Gastrocnemius medialis (tissue), 4 donors: ENCODE results near the gene TAF6. TPM values are rescaled to one million over a fixed set of nuclear protein-coding genes. Genes with fewer than 3 reads are reported as not detected.

Experiments
- ATAC-seq, 2 donors: fragments of 150-250 bp; one replicate each; pipeline ENCODE4 v1.9.1; 2016
- DNase-seq, 2 donors: peaks; one replicate each; pipeline ENCODE4 v3.0.0-alpha.2; 2019
- H3K27ac ChIP-seq, 4 donors: fragments of 200-600 bp; sonication (generic); 1 replicate in 1 of 4; 2 replicates in 3 of 4; pipeline ENCODE4 v1.5.1; 2016 to 2018; ENCODE audit warnings: mild to moderate bottlenecking in 2 of 4, moderate library complexity in 1 of 4
- H3K27me3 ChIP-seq, 3 donors: fragments of 200-600 bp; sonication (generic) in 2 of 3; 1 replicate in 1 of 3; 2 replicates in 2 of 3; pipeline versions ENCODE4 v1.5.1 to v1.6.0; 2016 to 2019; ENCODE audit warnings: mild to moderate bottlenecking in 1 of 3, moderate library complexity in 1 of 3
- H3K36me3 ChIP-seq, 2 donors: fragments of 200-600 bp; sonication (generic) in 1 of 2; one replicate each; pipeline ENCODE4 v1.5.1; 2017 to 2018
- H3K4me1 ChIP-seq, 2 donors: fragments of 200-600 bp; sonication (generic) in 1 of 2; one replicate each; pipeline ENCODE4 v1.5.1; 2016 to 2017; ENCODE audit warnings: mild to moderate bottlenecking in 2 of 2
- H3K4me3 ChIP-seq, 4 donors: fragments of 200-600 bp; sonication (generic) in 3 of 4; 1 replicate in 1 of 4; 2 replicates in 3 of 4; pipeline ENCODE4 v1.5.1; 2016 to 2019; ENCODE audit warnings: mild to moderate bottlenecking in 2 of 4
- H3K9me3 ChIP-seq, 3 donors: fragments of 200-600 bp; sonication (generic) in 2 of 3; 1 replicate in 1 of 3; 2 replicates in 2 of 3; pipeline ENCODE4 v1.5.1; 2016 to 2019
- POLR2A ChIP-seq, 2 donors: fragments of 450-650 bp; IDR thresholded peaks; one replicate each; pipeline ENCODE4 v1.6.1; 2017; ENCODE audit warnings: antibody characterized with exemption in 2 of 2, mild to moderate bottlenecking in 2 of 2, moderate library complexity in 2 of 2
- in situ Hi-C, 4 donors: fragments of 200-750 bp; cut with MboI; loops; one replicate each; pipeline versions ENCODE4 v1.15.0 to v1.8.0; 2017; ENCODE audit warnings: low sequenced_read_pairs in 4 of 4
- intact Hi-C: fragments of 100-400 bp; cut with DNase I; formaldehyde crosslinking; loops from one replicate; pipeline ENCODE4 v1.15.1; 2023; ENCODE audit warnings: low total_unique reads
- total RNA-seq, 4 donors: library from RNA; depleted of rRNA; stranded (reverse); fragments of >200 nt; gene quantifications; one replicate each; pipeline versions ENCODE4 v1.1.0 to v1.2.3, GENCODE V29; 2016
- TF ChIP-seq, protein P1 (sequence below), 5 experiments: fragments of 450-650 bp in 3 of 5; fragments of 200-600 bp in 2 of 5; sonication (generic) in 2 of 5; IDR thresholded peaks in 4 of 5; conservative IDR thresholded peaks in 1 of 5; 1 replicate in 4 of 5; 2 replicates in 1 of 5; pipeline ENCODE4 v1.5.1; 2016 to 2019; ENCODE audit warnings: antibody characterized with exemption in 5 of 5, mild to moderate bottlenecking in 3 of 5, moderate library complexity in 3 of 5

Gene TAF6
- total RNA-seq, 4 donors from 2014 or later, result 38.6 to 71.7 (median 56.6) TPM

DNA sequence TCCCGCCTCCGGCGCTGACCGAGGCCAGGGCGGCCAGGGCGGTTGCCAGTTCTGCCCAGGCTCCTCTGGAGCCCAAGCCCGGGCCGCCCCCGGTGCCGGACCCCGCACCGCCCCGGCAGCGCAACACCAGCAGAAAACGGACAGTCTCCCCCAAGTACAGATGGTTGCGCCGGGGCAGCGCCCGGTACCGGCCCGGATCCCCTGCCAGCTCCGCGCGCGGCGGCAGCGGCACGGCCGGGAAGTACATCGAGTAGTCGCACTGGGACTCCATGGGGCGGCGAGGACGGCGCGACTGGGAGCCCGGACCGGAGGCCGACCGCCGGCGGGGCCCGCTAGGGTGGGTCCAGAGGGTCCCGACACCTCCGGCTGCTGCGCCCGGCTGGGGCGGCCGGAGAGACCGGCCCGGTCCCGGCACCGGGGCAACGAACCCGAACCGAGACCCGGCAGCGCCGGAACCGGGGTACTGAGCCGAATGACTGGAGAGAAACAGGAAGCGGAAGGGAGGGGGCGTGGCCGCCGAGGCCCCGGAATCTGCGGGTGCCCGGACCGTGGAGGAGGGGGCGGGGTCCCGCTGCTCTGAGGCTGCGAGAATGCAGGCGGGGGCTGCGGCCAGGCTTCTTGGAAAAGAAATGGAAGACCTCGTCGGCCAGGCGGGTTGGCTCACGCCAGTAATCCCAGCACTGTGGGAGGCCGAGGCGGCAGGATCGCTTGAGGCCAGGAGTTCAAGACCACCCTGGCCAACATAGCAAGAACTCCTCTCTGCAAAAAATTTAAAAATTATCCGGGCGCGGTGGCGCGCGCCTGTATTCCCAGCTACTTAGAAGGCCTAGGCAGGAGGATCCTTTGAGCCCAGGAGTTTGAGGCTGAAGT lies 39.3 kb upstream of the TAF6 start, which contains the start of gene TRAPPC14:
TRAPPC14 (minus strand) TSS at position 495 of the 870 bp plus-strand sequence; CDS start at position 271, 224 bp downstream.
- no peaks in the 10 kb centered on the region for H3K9me3 ChIP-seq
- intact Hi-C loops, result no loop called here

DNA sequence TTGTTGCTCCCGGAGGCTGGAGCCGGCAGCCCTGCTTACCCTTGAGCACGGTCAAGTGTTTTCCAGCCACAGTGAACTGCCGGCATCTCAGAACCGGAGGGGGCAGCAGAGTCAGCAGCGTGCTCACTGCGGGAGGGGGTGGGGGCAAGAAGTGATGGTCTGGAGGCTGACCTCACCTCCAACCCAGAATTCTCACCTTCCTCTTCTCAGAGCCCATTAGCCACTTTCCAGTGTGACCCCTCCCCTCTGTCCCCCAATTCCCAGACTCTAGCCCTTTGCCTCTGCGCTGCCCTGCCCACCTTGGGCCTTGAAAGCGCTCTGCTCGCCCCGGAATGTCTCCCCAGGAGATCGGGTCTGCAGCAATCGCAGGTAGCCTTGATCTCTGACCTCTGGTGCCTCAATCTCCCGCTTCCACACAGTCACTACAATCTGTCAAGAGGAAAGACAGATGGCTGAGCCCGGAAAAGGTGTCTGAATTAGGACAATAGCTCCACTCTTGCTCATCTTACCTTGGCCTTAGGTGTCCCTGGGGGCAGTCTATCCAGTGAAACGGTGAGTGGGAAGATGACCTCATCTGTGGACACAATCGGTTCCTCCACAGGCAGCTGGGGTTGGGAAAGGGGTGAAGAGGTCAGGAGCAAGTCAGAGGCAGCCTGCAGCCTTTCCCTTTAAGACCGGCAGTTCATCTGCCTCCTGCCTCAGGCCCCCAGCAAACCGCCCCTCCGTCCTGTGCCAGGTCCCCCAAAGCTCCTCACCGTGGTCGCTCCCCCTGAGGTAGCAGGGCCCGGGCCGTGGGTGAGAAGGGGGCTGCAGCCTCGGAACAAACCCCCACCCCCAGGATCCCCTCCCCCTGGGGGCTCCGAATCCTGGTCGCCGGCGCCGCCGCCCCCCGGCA lies 38.4 kb upstream of the TAF6 start:
- DNase-seq (peak in 1 of 2 donors; percentile 37), ATAC-seq (peak; percentile 28 to 57)
- peak overlapping the region; percentile 60 to 86 (median 72) for H3K27ac ChIP-seq
- peak overlapping the region; percentile 67 to 90 (median 70) for H3K4me3 ChIP-seq
- no peaks in the 10 kb centered on the region for H3K9me3 ChIP-seq
- in situ Hi-C loops (loop anchor here in 1 of 4 donors (25.0 kb wide), 1 partner anchor 180 kb away; no protein-coding TSS in a partner anchor), intact Hi-C loops (no loop called here)
- peaks cover 0 to 38% of the 10 kb centered on the region in 2 donors for H3K36me3 ChIP-seq
- no peaks in the 10 kb centered on the region for H3K27me3 ChIP-seq
- peaks cover 6 to 17% of the 10 kb centered on the region in 2 donors for H3K4me1 ChIP-seq
- TF ChIP-seq, protein P1, sequence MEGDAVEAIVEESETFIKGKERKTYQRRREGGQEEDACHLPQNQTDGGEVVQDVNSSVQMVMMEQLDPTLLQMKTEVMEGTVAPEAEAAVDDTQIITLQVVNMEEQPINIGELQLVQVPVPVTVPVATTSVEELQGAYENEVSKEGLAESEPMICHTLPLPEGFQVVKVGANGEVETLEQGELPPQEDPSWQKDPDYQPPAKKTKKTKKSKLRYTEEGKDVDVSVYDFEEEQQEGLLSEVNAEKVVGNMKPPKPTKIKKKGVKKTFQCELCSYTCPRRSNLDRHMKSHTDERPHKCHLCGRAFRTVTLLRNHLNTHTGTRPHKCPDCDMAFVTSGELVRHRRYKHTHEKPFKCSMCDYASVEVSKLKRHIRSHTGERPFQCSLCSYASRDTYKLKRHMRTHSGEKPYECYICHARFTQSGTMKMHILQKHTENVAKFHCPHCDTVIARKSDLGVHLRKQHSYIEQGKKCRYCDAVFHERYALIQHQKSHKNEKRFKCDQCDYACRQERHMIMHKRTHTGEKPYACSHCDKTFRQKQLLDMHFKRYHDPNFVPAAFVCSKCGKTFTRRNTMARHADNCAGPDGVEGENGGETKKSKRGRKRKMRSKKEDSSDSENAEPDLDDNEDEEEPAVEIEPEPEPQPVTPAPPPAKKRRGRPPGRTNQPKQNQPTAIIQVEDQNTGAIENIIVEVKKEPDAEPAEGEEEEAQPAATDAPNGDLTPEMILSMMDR (IDR thresholded peaks at IDR 0.05 in 4 of 5, conservative IDR thresholded peaks at IDR 0.05 in 1 of 5), result no peak
- TF ChIP-seq POLR2A (IDR thresholded peaks at IDR 0.05), result no peak

More for the DNA sequence above, 39.3 kb upstream of the TAF6 start, which contains the start of gene TRAPPC14:
- ATAC-seq (peak; percentile 82 to 84), DNase-seq (peak; percentile 70 to 75)
- Histone ChIP-seq H3K27ac (peak within 1 kb of the TSS; percentile 60 to 86 (median 72)), H3K27me3 (no peaks in the 10 kb centered on the region), H3K4me1 (peaks cover 6 to 17% of the 10 kb centered on the region in 2 donors), H3K36me3 (peaks cover 0 to 31% of the 10 kb centered on the region in 2 donors), H3K4me3 (peak within 1 kb of the TSS; percentile 67 to 90 (median 70))
- in situ Hi-C loops, result loop anchor here in 1 of 4 donors (25.0 kb wide), 1 partner anchor 179 kb away; no protein-coding TSS in a partner anchor
- TF ChIP-seq, protein P1 (IDR thresholded peaks at IDR 0.05 in 4 of 5, conservative IDR thresholded peaks at IDR 0.05 in 1 of 5), result no peak
- TF ChIP-seq POLR2A (IDR thresholded peaks at IDR 0.05), result peak in 1 of 2 donors; percentile 42

- DNase-seq (no peak), ATAC-seq (no peak)
- Histone ChIP-seq H3K27ac (peak overlapping the region in 1 of 4 donors; percentile 75), H3K27me3 (no peaks in the 10 kb centered on the region), H3K4me3 (no peak overlapping the region), H3K36me3 (peaks cover 0 to 40% of the 10 kb centered on the region in 2 donors), H3K9me3 (no peaks in the 10 kb centered on the region), H3K4me1 (peaks cover 6 to 17% of the 10 kb centered on the region in 2 donors)
- intact Hi-C loops (no loop called here), in situ Hi-C loops (loop anchor here in 1 of 4 donors (25.0 kb wide), 1 partner anchor 180 kb away; no protein-coding TSS in a partner anchor)
- no peak for TF ChIP-seq POLR2A (IDR thresholded peaks at IDR 0.05)
- TF ChIP-seq, protein P1 (IDR thresholded peaks at IDR 0.05 in 4 of 5, conservative IDR thresholded peaks at IDR 0.05 in 1 of 5), result no peak
These were observed 37.8 kb upstream of the TAF6 start for GRCh38 chr7:100157069-100157333.

GRCh38 chr7:100156331-100157068 lies 37.3 kb upstream of the TAF6 start:
- DNase-seq, result no peak
- TF ChIP-seq POLR2A (IDR thresholded peaks at IDR 0.05), result no peak
- TF ChIP-seq, protein P1 (IDR thresholded peaks at IDR 0.05 in 4 of 5, conservative IDR thresholded peaks at IDR 0.05 in 1 of 5), result no peak
- Histone ChIP-seq H3K27ac (no peak overlapping the region), H3K9me3 (no peaks in the 10 kb centered on the region), H3K4me3 (no peak overlapping the region), H3K27me3 (no peaks in the 10 kb centered on the region), H3K4me1 (peaks cover 6 to 17% of the 10 kb centered on the region in 2 donors), H3K36me3 (peaks cover 0 to 40% of the 10 kb centered on the region in 2 donors)
- in situ Hi-C loops, result loop anchor here in 1 of 4 donors (25.0 kb wide), 1 partner anchor 181 kb away; no protein-coding TSS in a partner anchor
- intact Hi-C loops, result no loop called here
- no peak for ATAC-seq
